Measurements from ENCODE around the gene ZNF774.

DNA sequence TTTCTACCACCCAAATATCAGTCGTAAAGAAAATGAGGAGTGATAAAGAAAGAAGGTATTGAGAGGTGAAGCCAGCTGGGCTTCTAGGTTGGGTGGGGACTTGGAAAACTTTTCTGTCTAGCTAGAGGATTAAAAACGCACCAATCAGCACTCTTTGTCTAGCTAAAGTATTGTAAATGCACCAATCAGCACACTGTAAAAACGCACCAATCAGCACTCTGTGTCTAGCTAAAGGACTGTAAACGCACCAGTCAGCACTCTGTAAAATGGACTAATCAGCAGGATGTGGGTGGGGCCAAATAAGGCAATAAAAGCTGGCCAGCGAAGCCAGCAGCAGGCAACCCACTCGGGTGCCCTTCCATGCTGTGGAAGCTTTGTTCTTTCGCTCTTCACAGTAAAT is 23.0 kb downstream of the ZNF774 start:
- TF ChIP-seq, protein P1, sequence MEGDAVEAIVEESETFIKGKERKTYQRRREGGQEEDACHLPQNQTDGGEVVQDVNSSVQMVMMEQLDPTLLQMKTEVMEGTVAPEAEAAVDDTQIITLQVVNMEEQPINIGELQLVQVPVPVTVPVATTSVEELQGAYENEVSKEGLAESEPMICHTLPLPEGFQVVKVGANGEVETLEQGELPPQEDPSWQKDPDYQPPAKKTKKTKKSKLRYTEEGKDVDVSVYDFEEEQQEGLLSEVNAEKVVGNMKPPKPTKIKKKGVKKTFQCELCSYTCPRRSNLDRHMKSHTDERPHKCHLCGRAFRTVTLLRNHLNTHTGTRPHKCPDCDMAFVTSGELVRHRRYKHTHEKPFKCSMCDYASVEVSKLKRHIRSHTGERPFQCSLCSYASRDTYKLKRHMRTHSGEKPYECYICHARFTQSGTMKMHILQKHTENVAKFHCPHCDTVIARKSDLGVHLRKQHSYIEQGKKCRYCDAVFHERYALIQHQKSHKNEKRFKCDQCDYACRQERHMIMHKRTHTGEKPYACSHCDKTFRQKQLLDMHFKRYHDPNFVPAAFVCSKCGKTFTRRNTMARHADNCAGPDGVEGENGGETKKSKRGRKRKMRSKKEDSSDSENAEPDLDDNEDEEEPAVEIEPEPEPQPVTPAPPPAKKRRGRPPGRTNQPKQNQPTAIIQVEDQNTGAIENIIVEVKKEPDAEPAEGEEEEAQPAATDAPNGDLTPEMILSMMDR (IDR thresholded peaks at IDR 0.05; ENCODE audit: borderline replicate concordance, extremely low read depth, low read length, poor library complexity, severe bottlenecking), result no peak
- TF ChIP-seq EZH2 (IDR thresholded peaks at IDR 0.05; ENCODE audit: borderline replicate concordance, low read depth, low read length, severe bottlenecking), result no peak

Data from DND-41 (cell line).